Breast epithelium (tissue), 3 donors: Measurements from ENCODE around the gene CAV1.

Experiments used
- POLR2AphosphoS5 ChIP-seq, 3 donors: sonication (generic); formaldehyde crosslinking; IDR thresholded peaks; one replicate each; pipeline ENCODE4 v1.6.1; 2017; ENCODE audit warnings: antibody characterized with exemption in 3 of 3
- TF ChIP-seq, protein P1 (sequence below), 3 donors: fragments of 450-650 bp; IDR thresholded peaks; one replicate each; pipeline ENCODE4 v1.5.1; 2016 to 2017; ENCODE audit warnings: antibody characterized with exemption in 3 of 3, mild to moderate bottlenecking in 3 of 3, moderate library complexity in 3 of 3

DNA sequence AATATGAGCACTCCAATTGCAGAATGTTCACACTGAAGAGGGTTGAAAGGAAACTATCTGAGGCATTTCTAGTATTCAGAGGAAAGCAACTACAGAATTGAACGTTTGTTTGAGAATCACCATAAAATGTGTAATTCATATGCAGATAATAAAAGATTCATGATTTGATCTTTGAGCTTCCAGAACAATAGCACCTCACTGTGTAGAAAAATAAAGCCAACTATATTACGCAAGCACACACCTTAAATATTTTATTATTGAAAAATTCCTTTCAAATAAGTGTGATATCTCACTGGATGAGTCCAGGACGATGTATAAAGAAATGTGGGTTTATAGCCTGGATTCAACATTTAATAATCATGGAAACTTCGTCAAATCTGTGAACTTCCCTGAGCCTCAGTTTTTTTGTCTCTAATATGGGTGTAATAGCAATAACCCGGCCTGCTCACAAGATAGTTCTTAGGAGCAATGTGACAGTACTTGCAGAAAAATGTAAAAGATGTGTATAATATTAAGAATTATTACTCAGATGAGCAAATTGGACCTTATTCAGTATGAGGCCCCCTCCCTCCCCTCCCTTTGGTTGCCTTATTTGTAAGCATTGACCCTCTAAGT, 36.8 kb upstream of the CAV1 start:
- TF ChIP-seq, protein P1, sequence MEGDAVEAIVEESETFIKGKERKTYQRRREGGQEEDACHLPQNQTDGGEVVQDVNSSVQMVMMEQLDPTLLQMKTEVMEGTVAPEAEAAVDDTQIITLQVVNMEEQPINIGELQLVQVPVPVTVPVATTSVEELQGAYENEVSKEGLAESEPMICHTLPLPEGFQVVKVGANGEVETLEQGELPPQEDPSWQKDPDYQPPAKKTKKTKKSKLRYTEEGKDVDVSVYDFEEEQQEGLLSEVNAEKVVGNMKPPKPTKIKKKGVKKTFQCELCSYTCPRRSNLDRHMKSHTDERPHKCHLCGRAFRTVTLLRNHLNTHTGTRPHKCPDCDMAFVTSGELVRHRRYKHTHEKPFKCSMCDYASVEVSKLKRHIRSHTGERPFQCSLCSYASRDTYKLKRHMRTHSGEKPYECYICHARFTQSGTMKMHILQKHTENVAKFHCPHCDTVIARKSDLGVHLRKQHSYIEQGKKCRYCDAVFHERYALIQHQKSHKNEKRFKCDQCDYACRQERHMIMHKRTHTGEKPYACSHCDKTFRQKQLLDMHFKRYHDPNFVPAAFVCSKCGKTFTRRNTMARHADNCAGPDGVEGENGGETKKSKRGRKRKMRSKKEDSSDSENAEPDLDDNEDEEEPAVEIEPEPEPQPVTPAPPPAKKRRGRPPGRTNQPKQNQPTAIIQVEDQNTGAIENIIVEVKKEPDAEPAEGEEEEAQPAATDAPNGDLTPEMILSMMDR (IDR thresholded peaks at IDR 0.05) = no peak
- no peak for TF ChIP-seq POLR2AphosphoS5 (IDR thresholded peaks at IDR 0.05)
